Endothelial cell (in vitro differentiated cells): Measurements from ENCODE around the gene SNRPA1. TPM values are rescaled to one million over a fixed set of nuclear protein-coding genes. Genes with fewer than 3 reads are reported as not detected.

Source experiments
- DNase-seq: peaks from one replicate; pipeline ENCODE4 v3.0.0; 2021; ENCODE audit warnings: low spot score
- H3K27ac Mint-ChIP-seq: one replicate; pipeline ENCODE4 v1.8.0; 2021; ENCODE audit warnings: mixed read lengths, inconsistent platforms; ENCODE audit not compliant: unreplicated experiment
- H3K27me3 Mint-ChIP-seq: one replicate; pipeline ENCODE4 v1.8.0; 2021; ENCODE audit warnings: mild to moderate bottlenecking, moderate library complexity, mixed read lengths, inconsistent platforms; ENCODE audit not compliant: unreplicated experiment
- H3K36me3 Mint-ChIP-seq: one replicate; pipeline ENCODE4 v1.8.0; 2021; ENCODE audit warnings: mild to moderate bottlenecking, low read depth, mixed read lengths, inconsistent platforms; ENCODE audit not compliant: unreplicated experiment
- H3K4me1 Mint-ChIP-seq: one replicate; pipeline ENCODE4 v1.8.0; 2021; ENCODE audit warnings: mild to moderate bottlenecking, mixed read lengths, inconsistent platforms; ENCODE audit not compliant: unreplicated experiment
- H3K4me3 Mint-ChIP-seq: one replicate; pipeline ENCODE4 v1.8.0; 2021; ENCODE audit warnings: mild to moderate bottlenecking, mixed read lengths, inconsistent platforms; ENCODE audit not compliant: unreplicated experiment
- H3K9me3 Mint-ChIP-seq: one replicate; pipeline ENCODE4 v1.8.0; 2021; ENCODE audit warnings: mixed read lengths, inconsistent platforms; ENCODE audit not compliant: unreplicated experiment
- CTCF ChIP-seq: fragments of 200-600 bp; sonication (generic); IDR thresholded peaks from one replicate; pipeline ENCODE4 v1.5.0; 2021; ENCODE audit warnings: antibody characterized with exemption; ENCODE audit not compliant: unreplicated experiment
- total RNA-seq: library from RNA; stranded (reverse); fragmentation: NEBNext Ultra II Directional; extraction: Animal tissue kit (Norgen Biotek cat#: 25700); gene quantifications from one replicate; pipeline ENCODE4 v1.2.1, GENCODE V29; 2021; ENCODE audit not compliant: unreplicated experiment

SNRPA1 gene
- total RNA-seq, 1 donor from 2014 or later: 62.2 TPM

GRCh38 chr15:101318147-101318819, 23.2 kb upstream of the SNRPA1 start:
- peaks cover 2% of the 10 kb centered on the region for H3K4me1 Mint-ChIP-seq
- no peaks in the 10 kb centered on the region for H3K36me3 Mint-ChIP-seq
- no peak for DNase-seq
- no peak overlapping the region for H3K4me3 Mint-ChIP-seq
- H3K9me3 Mint-ChIP-seq: no peaks in the 10 kb centered on the region
- TF ChIP-seq CTCF: no peak
- H3K27ac Mint-ChIP-seq: no peak overlapping the region
- H3K27me3 Mint-ChIP-seq: peaks cover 11% of the 10 kb centered on the region

- H3K4me3 Mint-ChIP-seq: no peak overlapping the region
- peaks cover 2% of the 10 kb centered on the region for H3K4me1 Mint-ChIP-seq
- peaks cover 11% of the 10 kb centered on the region for H3K27me3 Mint-ChIP-seq
- no peaks in the 10 kb centered on the region for H3K36me3 Mint-ChIP-seq
- DNase-seq: no peak
- TF ChIP-seq CTCF: no peak
- no peak overlapping the region for H3K27ac Mint-ChIP-seq
- no peaks in the 10 kb centered on the region for H3K9me3 Mint-ChIP-seq
Measured at GRCh38 chr15:101317336-101317872, 22.4 kb upstream of the SNRPA1 start.

GRCh38 chr15:101316529-101316928, 21.5 kb upstream of the SNRPA1 start:
- peaks cover 2% of the 10 kb centered on the region for H3K4me1 Mint-ChIP-seq
- H3K4me3 Mint-ChIP-seq: no peak overlapping the region
- H3K9me3 Mint-ChIP-seq: no peaks in the 10 kb centered on the region
- H3K36me3 Mint-ChIP-seq: no peaks in the 10 kb centered on the region
- H3K27ac Mint-ChIP-seq: no peak overlapping the region
- DNase-seq: no peak
- TF ChIP-seq CTCF: no peak
- peaks cover 8% of the 10 kb centered on the region for H3K27me3 Mint-ChIP-seq

GRCh38 chr15:101315736-101316135, 20.7 kb upstream of the SNRPA1 start:
- Mint-ChIP-seq H3K4me1 (peaks cover 2% of the 10 kb centered on the region), H3K9me3 (no peaks in the 10 kb centered on the region), H3K27me3 (peaks cover 9% of the 10 kb centered on the region), H3K36me3 (no peaks in the 10 kb centered on the region), H3K4me3 (no peak overlapping the region), H3K27ac (no peak overlapping the region)
- no peak for DNase-seq
- TF ChIP-seq CTCF: no peak

- Mint-ChIP-seq H3K4me3 (no peak overlapping the region), H3K9me3 (no peaks in the 10 kb centered on the region), H3K36me3 (no peaks in the 10 kb centered on the region), H3K27ac (no peak overlapping the region), H3K4me1 (no peaks in the 10 kb centered on the region), H3K27me3 (peaks cover 9% of the 10 kb centered on the region)
- no peak for TF ChIP-seq CTCF
- no peak for DNase-seq
Measured at GRCh38 chr15:101314336-101315125, 19.5 kb upstream of the SNRPA1 start.
